Endothelial cell (in vitro differentiated cells): ENCODE results near the gene RPS6KA2. TPM values are rescaled to one million over a fixed set of nuclear protein-coding genes. Genes with fewer than 3 reads are reported as not detected.

ENCODE experiments used
- DNase-seq: peaks from one replicate; pipeline ENCODE4 v3.0.0; 2021; ENCODE audit warnings: low spot score
- H3K27ac Mint-ChIP-seq: one replicate; pipeline ENCODE4 v1.8.0; 2021; ENCODE audit warnings: mixed read lengths, inconsistent platforms; ENCODE audit not compliant: unreplicated experiment
- H3K27me3 Mint-ChIP-seq: one replicate; pipeline ENCODE4 v1.8.0; 2021; ENCODE audit warnings: mild to moderate bottlenecking, moderate library complexity, mixed read lengths, inconsistent platforms; ENCODE audit not compliant: unreplicated experiment
- H3K36me3 Mint-ChIP-seq: one replicate; pipeline ENCODE4 v1.8.0; 2021; ENCODE audit warnings: mild to moderate bottlenecking, low read depth, mixed read lengths, inconsistent platforms; ENCODE audit not compliant: unreplicated experiment
- H3K4me1 Mint-ChIP-seq: one replicate; pipeline ENCODE4 v1.8.0; 2021; ENCODE audit warnings: mild to moderate bottlenecking, mixed read lengths, inconsistent platforms; ENCODE audit not compliant: unreplicated experiment
- H3K4me3 Mint-ChIP-seq: one replicate; pipeline ENCODE4 v1.8.0; 2021; ENCODE audit warnings: mild to moderate bottlenecking, mixed read lengths, inconsistent platforms; ENCODE audit not compliant: unreplicated experiment
- H3K9me3 Mint-ChIP-seq: one replicate; pipeline ENCODE4 v1.8.0; 2021; ENCODE audit warnings: mixed read lengths, inconsistent platforms; ENCODE audit not compliant: unreplicated experiment
- total RNA-seq: library from RNA; stranded (reverse); fragmentation: NEBNext Ultra II Directional; extraction: Animal tissue kit (Norgen Biotek cat#: 25700); gene quantifications from one replicate; pipeline ENCODE4 v1.2.1, GENCODE V29; 2021; ENCODE audit not compliant: unreplicated experiment
- TF ChIP-seq, protein P1 (sequence below): fragments of 200-600 bp; sonication (generic); IDR thresholded peaks from one replicate; pipeline ENCODE4 v1.5.0; 2021; ENCODE audit warnings: antibody characterized with exemption; ENCODE audit not compliant: unreplicated experiment

Gene RPS6KA2
- total RNA-seq, 1 donor from 2014 or later = 105 TPM

DNA sequence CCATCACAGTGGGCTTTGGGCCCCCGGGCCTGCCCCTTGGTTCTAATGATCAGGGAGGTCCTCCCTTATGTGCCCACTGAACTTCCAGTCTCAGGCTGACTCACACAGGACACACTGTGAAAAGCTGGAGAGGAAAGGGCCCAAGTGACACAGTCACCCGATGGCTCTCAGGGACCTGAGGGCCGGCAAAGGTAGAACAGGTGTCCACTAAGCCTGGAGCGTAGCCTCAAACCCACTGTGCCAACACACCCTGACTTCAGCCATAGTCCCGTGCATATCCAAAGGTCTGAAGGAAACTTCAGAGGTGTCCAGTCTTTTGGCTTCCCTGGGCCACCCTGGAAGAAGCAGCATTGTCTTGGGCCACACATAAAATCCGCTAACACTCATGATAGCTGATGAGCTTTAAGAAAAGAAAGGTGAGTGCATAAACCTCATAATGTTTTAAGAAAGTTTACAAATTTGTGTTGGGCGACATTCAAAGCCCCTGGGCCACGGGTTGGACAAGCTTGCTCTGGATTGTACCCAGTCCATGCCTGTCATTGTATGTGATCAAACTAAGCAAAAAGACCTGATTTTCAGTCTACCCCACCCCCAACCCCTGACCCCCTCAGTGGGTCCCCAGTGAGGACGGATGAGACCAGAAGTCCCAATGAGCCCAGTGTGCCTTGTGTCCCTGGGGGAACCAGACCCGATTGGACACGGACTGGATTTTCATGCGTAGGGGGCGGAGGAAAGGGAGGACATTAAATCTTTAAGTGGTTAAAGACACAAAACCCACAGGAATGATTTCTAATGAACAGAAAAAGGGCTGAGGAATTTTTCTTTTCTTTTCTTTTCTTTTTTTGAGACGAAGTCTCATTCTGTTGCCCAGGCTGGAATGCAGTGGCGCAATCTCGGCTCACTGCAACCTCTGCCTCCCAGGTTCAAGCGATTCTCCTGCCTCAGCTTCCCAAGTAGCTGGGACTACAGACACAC, 46.7 kb downstream of the RPS6KA2 start:
- peaks cover 2% of the 10 kb centered on the region for H3K27me3 Mint-ChIP-seq
- H3K4me1 Mint-ChIP-seq = peaks cover 5% of the 10 kb centered on the region
- DNase-seq = no peak
- TF ChIP-seq, protein P1, sequence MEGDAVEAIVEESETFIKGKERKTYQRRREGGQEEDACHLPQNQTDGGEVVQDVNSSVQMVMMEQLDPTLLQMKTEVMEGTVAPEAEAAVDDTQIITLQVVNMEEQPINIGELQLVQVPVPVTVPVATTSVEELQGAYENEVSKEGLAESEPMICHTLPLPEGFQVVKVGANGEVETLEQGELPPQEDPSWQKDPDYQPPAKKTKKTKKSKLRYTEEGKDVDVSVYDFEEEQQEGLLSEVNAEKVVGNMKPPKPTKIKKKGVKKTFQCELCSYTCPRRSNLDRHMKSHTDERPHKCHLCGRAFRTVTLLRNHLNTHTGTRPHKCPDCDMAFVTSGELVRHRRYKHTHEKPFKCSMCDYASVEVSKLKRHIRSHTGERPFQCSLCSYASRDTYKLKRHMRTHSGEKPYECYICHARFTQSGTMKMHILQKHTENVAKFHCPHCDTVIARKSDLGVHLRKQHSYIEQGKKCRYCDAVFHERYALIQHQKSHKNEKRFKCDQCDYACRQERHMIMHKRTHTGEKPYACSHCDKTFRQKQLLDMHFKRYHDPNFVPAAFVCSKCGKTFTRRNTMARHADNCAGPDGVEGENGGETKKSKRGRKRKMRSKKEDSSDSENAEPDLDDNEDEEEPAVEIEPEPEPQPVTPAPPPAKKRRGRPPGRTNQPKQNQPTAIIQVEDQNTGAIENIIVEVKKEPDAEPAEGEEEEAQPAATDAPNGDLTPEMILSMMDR = no peak
- H3K9me3 Mint-ChIP-seq = peaks cover 5% of the 10 kb centered on the region
- H3K4me3 Mint-ChIP-seq = no peak overlapping the region
- H3K36me3 Mint-ChIP-seq = peaks cover 19% of the 10 kb centered on the region
- no peak overlapping the region for H3K27ac Mint-ChIP-seq

DNA sequence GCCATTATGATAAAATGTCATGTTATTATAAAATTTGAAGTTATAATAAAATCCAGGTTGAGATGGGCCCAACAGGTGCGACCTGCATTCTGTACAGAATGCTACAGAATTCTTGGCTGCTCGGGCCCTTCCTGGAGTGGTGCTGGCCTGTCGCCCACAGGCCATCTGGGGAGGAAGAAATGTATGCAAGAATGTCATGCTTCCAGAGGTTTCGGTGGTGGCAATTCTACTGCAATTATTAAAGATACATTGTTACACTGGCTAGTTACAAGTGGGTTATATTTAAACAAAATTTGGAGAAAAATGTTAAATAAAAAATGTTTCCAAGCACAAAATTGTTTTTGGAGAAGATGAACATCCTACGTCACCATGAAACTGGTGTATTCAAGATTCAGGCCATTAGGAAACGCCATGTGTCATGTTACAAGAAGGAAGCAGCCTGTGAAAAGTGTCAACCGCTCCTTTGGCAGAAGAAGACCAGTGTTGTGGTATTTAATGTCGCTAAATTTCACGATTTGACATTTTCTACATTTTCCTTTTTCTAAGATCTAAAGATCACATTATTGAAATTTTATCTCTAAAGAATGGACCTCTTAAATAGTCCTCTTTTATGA, 47.7 kb downstream of the RPS6KA2 start:
- Mint-ChIP-seq H3K27ac (no peak overlapping the region), H3K27me3 (peaks cover 2% of the 10 kb centered on the region), H3K4me1 (peaks cover 5% of the 10 kb centered on the region), H3K36me3 (peaks cover 23% of the 10 kb centered on the region), H3K9me3 (peaks cover 5% of the 10 kb centered on the region), H3K4me3 (no peak overlapping the region)
- TF ChIP-seq, protein P1 = no peak
- no peak for DNase-seq

DNA sequence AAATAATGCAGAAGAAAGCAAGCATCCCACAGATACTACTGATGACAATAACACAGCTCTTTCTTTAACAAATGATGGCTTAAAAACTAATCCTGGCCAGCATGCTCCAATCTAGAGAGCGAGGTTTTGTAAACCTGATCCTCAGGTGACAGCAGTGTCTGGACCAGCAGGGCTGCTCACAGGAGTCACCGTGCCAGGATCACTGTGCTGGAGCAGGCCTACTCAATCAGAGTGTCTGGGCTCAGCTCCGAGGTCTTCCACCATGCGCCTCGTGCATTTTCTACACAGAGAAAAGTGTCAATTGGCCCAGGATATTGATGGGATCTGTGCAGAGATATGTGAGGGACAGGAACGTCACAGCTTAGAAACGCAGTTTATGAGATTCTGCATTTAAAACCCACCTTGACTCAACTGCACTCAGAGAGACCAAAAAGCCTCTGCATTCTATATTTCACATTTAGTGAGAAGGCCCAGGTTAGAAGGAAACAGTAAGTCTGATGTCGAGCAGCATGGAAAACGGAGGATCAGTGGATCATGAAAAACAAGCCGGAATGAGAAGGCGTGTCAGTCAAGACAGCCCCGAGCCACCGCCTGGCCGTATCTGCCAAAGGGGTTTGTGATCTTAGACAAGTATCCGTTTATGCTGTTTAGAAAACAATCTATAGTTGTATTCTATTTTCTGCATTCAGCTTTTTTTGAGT, 48.4 kb downstream of the RPS6KA2 start:
- H3K4me3 Mint-ChIP-seq = no peak overlapping the region
- peaks cover 2% of the 10 kb centered on the region for H3K27me3 Mint-ChIP-seq
- H3K9me3 Mint-ChIP-seq = peaks cover 5% of the 10 kb centered on the region
- peaks cover 2% of the 10 kb centered on the region for H3K4me1 Mint-ChIP-seq
- DNase-seq = no peak
- H3K36me3 Mint-ChIP-seq = peaks cover 23% of the 10 kb centered on the region
- TF ChIP-seq, protein P1 = no peak
- no peak overlapping the region for H3K27ac Mint-ChIP-seq

DNA sequence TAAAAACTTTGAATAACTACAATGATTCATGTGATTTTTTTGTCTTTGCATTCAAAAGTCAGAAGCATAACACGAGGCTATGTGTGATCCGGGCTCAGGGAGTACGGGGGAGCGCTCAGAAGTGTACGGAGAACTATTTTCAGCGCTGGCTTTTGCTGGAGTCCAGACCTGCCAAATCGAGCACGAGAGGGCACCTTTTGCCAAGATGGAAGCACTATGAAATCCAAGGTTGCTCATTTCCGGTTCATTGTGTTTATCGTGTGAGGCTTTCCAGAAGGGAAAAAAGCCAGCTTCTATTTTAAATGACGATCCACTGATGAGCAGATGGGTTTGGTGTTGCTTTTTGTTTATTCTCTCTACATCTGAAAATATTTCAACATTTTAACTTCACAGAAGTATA, 51.8 kb downstream of the RPS6KA2 start:
- TF ChIP-seq, protein P1 = no peak
- no peak for DNase-seq
- Mint-ChIP-seq H3K9me3 (peaks cover 5% of the 10 kb centered on the region), H3K27me3 (peaks cover 5% of the 10 kb centered on the region), H3K4me3 (no peak overlapping the region), H3K27ac (no peak overlapping the region), H3K4me1 (peaks cover 25% of the 10 kb centered on the region), H3K36me3 (peaks cover 25% of the 10 kb centered on the region)
